K562 (cell line): ENCODE data around the gene FANCD2. TPM values are rescaled to one million over a fixed set of nuclear protein-coding genes. Genes with fewer than 3 reads are reported as not detected.
A peak's percentile ranks its signal among the peaks of the same experiment; 100 is the strongest.

Source experiments
- CCAR2 ChIP-seq: fragments of 200-400 bp; formaldehyde crosslinking; IDR thresholded peaks from 2 replicates; pipeline ENCODE4 v1.6.1; 2017; ENCODE audit warnings: mild to moderate bottlenecking, low read depth, low read length
- EP400 ChIP-seq: fragments of 450-650 bp; IDR thresholded peaks from 2 replicates; pipeline ENCODE4 v1.6.1; 2017; ENCODE audit warnings: antibody characterized with exemption, mild to moderate bottlenecking, moderate library complexity
- ERF ChIP-seq: fragments of 450-650 bp; formaldehyde crosslinking; IDR thresholded peaks from 2 replicates; pipeline ENCODE4 v1.4.0; 2020; ENCODE audit warnings: mild to moderate bottlenecking, mixed read lengths
- ETV5 ChIP-seq: sonication (generic); formaldehyde crosslinking; IDR thresholded peaks from 2 replicates; pipeline ENCODE4 v1.4.0; 2020; ENCODE audit warnings: low read depth, mild to moderate bottlenecking, missing genetic modification reagents
- HDAC3 ChIP-seq: fragments of 450-650 bp; IDR thresholded peaks from 2 replicates; pipeline ENCODE4 v1.6.1; 2018; ENCODE audit warnings: borderline replicate concordance, mild to moderate bottlenecking, moderate library complexity; ENCODE audit not compliant: partially characterized antibody
- HMG20B ChIP-seq: fragments of 250-450 bp; sonication (Bioruptor Pico); IDR thresholded peaks from 2 replicates; pipeline ENCODE4 v1.5.0; 2021; ENCODE audit warnings: mild to moderate bottlenecking
- PTRF ChIP-seq: fragments of 450-650 bp; IDR thresholded peaks from 2 replicates; pipeline ENCODE4 v1.6.1; 2016; ENCODE audit warnings: mild to moderate bottlenecking, missing genetic modification characterization, missing compliant biosample characterization
- RBM15 ChIP-seq: fragments of 200-400 bp; formaldehyde crosslinking; IDR thresholded peaks from 2 replicates; pipeline ENCODE4 v1.6.1; 2018; ENCODE audit warnings: mild to moderate bottlenecking, low read length, moderate library complexity; ENCODE audit not compliant: insufficient read depth
- RBM17 ChIP-seq: fragments of 200-400 bp; formaldehyde crosslinking; IDR thresholded peaks from 2 replicates; pipeline ENCODE4 v1.6.1; 2017; ENCODE audit warnings: low read depth, mild to moderate bottlenecking, low read length, borderline replicate concordance
- SOX6 ChIP-seq: fragments of 450-650 bp; IDR thresholded peaks from 2 replicates; pipeline ENCODE4 v1.6.1; 2014; ENCODE audit warnings: mild to moderate bottlenecking
- TAF9B ChIP-seq: fragments of 450-650 bp; IDR thresholded peaks from 2 replicates; pipeline ENCODE4 v1.6.1; 2018; ENCODE audit warnings: mild to moderate bottlenecking; ENCODE audit not compliant: partially characterized antibody
- ZBTB9 ChIP-seq: fragments of 450-650 bp; formaldehyde crosslinking; IDR thresholded peaks from 2 replicates; pipeline ENCODE4 v1.4.0; 2020; ENCODE audit warnings: mild to moderate bottlenecking, moderate library complexity
- ZNF23 ChIP-seq: fragments of 250-450 bp; sonication (Bioruptor Pico); IDR thresholded peaks from 2 replicates; pipeline ENCODE4 v1.4.0; 2020; ENCODE audit warnings: mild to moderate bottlenecking
- ZNF75A ChIP-seq: fragments of 450-650 bp; formaldehyde crosslinking; IDR thresholded peaks from 2 replicates; pipeline ENCODE4 v1.4.0; 2020; ENCODE audit warnings: mild to moderate bottlenecking
- polyA plus RNA-seq, 8 experiments: library from polyadenylated mRNA; depleted of rRNA in 4 of 8; stranded (reverse) in 5 of 8; unstranded in 3 of 8; fragments of >200 nt; fragmentation: Nextera tagmentation in 2 of 8; fragmentation: Illumina TruSeq in 1 of 8; extraction: Ambion mirVana in 2 of 8; extraction: Trizol in 1 of 8; gene quantifications; 2 replicates each; pipeline versions ENCODE4 v1.2.1 to v1.2.3, GENCODE V29; 2011 to 2014; ENCODE audit warnings: inconsistent platforms in 1 of 8, missing spikeins in 1 of 8
- total RNA-seq, 7 experiments: library from RNA; depleted of rRNA in 6 of 7; stranded (reverse); fragments of >200 nt in 6 of 7; fragmentation: Illumina TruSeq in 2 of 7; extraction: Trizol in 2 of 7; gene quantifications; 2 replicates each; pipeline versions ENCODE4 v1.2.1 to v1.2.3, GENCODE V29; 2011 to 2021; ENCODE audit warnings: low replicate concordance in 1 of 7
- TF ChIP-seq, protein P1 (sequence below), 2 experiments: fragments of 250-450 bp in 1 of 2; fragments of 450-650 bp in 1 of 2; sonication (Bioruptor Pico) in 1 of 2; IDR thresholded peaks; 2 replicates each; pipeline versions ENCODE4 v1.6.1 to v1.8.0; 2016 to 2021; ENCODE audit warnings: mild to moderate bottlenecking in 2 of 2, moderate library complexity in 2 of 2, missing compliant biosample characterization in 1 of 2, missing genetic modification characterization in 1 of 2
- TF ChIP-seq, protein P2 (sequence below): fragments of 250-450 bp; sonication (Bioruptor Pico); IDR thresholded peaks from 2 replicates; pipeline ENCODE4 v1.5.0; 2020; ENCODE audit warnings: mild to moderate bottlenecking
- TF ChIP-seq, protein P3 (sequence below): fragments of 250-450 bp; sonication (Bioruptor Pico); IDR thresholded peaks from 2 replicates; pipeline ENCODE4 v1.8.0; 2021; ENCODE audit warnings: moderate library complexity, mild to moderate bottlenecking, inconsistent platforms
- TF ChIP-seq, protein P4 (sequence below): IDR thresholded peaks from 3 replicates; pipeline ENCODE4 v1.6.1; 2011; ENCODE audit warnings: borderline replicate concordance, mild to moderate bottlenecking, moderate library complexity; ENCODE audit not compliant: insufficient read length; ENCODE audit errors: extremely low read depth
- TF ChIP-seq, protein P5 (sequence below): fragments of 450-650 bp; IDR thresholded peaks from 2 replicates; pipeline ENCODE4 v1.6.1; 2016; ENCODE audit warnings: antibody characterized with exemption

Gene FANCD2
- total and polyA plus RNA-seq, 9 of the 15 experiments (the other 6 are each of a cell fraction or from before 2014, with no cell fraction given) = 59.4 to 137 (median 96.1) TPM

- TF ChIP-seq, protein P1, sequence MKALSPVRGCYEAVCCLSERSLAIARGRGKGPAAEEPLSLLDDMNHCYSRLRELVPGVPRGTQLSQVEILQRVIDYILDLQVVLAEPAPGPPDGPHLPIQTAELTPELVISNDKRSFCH (CRISPR knock-in tag; IDR thresholded peaks at IDR 0.05) = no peak
- TF ChIP-seq, protein P1 (tag; IDR thresholded peaks at IDR 0.05) = no peak
- TF ChIP-seq, protein P2, sequence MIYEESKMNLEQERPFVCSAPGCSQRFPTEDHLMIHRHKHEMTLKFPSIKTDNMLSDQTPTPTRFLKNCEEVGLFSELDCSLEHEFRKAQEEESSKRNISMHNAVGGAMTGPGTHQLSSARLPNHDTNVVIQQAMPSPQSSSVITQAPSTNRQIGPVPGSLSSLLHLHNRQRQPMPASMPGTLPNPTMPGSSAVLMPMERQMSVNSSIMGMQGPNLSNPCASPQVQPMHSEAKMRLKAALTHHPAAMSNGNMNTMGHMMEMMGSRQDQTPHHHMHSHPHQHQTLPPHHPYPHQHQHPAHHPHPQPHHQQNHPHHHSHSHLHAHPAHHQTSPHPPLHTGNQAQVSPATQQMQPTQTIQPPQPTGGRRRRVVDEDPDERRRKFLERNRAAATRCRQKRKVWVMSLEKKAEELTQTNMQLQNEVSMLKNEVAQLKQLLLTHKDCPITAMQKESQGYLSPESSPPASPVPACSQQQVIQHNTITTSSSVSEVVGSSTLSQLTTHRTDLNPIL = no peak
- TF ChIP-seq ZNF75A (CRISPR knock-in tag) (no peak), ERF (no peak), HDAC3 (peak; percentile 40), ETV5 (CRISPR knock-in tag) (no peak), PTRF (tag) (no peak), HMG20B (CRISPR knock-in tag) (no peak), ZNF23 (CRISPR knock-in tag) (no peak), SOX6 (no peak), EP400 (peak; percentile 95), TAF9B (no peak), RBM15 (no peak), ZBTB9 (CRISPR knock-in tag) (0 out of 2 replicates have a peak, but pooled peaks have one; percentile 10), CCAR2 (no peak), RBM17 (no peak)
- TF ChIP-seq, protein P3, sequence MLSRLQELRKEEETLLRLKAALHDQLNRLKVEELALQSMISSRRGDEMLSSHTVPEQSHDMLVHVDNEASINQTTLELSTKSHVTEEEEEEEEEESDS (CRISPR knock-in tag) = no peak
- TF ChIP-seq, protein P4, sequence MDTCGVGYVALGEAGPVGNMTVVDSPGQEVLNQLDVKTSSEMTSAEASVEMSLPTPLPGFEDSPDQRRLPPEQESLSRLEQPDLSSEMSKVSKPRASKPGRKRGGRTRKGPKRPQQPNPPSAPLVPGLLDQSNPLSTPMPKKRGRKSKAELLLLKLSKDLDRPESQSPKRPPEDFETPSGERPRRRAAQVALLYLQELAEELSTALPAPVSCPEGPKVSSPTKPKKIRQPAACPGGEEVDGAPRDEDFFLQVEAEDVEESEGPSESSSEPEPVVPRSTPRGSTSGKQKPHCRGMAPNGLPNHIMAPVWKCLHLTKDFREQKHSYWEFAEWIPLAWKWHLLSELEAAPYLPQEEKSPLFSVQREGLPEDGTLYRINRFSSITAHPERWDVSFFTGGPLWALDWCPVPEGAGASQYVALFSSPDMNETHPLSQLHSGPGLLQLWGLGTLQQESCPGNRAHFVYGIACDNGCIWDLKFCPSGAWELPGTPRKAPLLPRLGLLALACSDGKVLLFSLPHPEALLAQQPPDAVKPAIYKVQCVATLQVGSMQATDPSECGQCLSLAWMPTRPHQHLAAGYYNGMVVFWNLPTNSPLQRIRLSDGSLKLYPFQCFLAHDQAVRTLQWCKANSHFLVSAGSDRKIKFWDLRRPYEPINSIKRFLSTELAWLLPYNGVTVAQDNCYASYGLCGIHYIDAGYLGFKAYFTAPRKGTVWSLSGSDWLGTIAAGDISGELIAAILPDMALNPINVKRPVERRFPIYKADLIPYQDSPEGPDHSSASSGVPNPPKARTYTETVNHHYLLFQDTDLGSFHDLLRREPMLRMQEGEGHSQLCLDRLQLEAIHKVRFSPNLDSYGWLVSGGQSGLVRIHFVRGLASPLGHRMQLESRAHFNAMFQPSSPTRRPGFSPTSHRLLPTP = peak; percentile 13
- TF ChIP-seq, protein P5, sequence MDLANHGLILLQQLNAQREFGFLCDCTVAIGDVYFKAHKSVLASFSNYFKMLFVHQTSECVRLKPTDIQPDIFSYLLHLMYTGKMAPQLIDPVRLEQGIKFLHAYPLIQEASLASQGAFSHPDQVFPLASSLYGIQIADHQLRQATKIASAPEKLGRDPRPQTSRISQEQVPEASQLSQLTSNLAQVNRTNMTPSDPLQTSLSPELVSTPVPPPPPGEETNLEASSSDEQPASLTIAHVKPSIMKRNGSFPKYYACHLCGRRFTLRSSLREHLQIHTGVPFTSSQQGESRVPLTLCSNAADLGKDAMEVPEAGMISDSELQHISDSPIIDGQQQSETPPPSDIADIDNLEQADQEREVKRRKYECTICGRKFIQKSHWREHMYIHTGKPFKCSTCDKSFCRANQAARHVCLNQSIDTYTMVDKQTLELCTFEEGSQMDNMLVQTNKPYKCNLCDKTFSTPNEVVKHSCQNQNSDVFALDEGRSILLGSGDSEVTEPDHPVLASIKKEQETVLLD = no peak
These were observed 116.7 kb downstream of the FANCD2 start (continued) for GRCh38 chr3:10142707-10143560.
